Measurements from ENCODE around the gene KRT72. TPM values are rescaled to one million over a fixed set of nuclear protein-coding genes. Genes with fewer than 3 reads are reported as not detected.
"Not testable (repeated sequence)": the region's sequence is repeated elsewhere in the genome, so short reads cannot be mapped to it uniquely, and the experiment has no call there.

Gene KRT72
- total RNA-seq, 1 experiment from 2014 or later: not detected

DNA sequence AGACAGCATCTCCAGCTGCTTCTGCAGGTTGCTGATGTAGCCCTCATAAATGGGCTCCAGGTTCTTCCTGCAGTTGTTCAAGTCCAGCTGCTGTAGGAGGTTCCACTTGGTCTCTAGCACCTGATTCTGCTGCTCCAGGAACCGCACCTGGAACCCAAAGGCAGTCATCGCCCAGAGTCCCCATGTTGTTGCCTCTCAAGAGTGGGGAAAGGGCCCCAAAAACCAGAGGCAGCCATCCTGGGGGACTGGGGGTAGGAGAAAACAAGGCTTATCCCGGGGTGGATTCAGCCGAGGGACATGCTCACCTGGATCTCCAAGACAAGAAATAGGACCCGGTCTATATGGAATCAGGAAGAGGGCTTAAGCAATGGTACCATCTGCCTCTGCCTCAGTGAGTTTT, 2.3 kb downstream of the KRT72 start:
- no peak overlapping the region for H2AFZ ChIP-seq (ENCODE audit: low read length)
- no peak for TF ChIP-seq EZH2phosphoT487 (IDR thresholded peaks at IDR 0.05; ENCODE audit: borderline replicate concordance, low read length)
- TF ChIP-seq, protein P1, sequence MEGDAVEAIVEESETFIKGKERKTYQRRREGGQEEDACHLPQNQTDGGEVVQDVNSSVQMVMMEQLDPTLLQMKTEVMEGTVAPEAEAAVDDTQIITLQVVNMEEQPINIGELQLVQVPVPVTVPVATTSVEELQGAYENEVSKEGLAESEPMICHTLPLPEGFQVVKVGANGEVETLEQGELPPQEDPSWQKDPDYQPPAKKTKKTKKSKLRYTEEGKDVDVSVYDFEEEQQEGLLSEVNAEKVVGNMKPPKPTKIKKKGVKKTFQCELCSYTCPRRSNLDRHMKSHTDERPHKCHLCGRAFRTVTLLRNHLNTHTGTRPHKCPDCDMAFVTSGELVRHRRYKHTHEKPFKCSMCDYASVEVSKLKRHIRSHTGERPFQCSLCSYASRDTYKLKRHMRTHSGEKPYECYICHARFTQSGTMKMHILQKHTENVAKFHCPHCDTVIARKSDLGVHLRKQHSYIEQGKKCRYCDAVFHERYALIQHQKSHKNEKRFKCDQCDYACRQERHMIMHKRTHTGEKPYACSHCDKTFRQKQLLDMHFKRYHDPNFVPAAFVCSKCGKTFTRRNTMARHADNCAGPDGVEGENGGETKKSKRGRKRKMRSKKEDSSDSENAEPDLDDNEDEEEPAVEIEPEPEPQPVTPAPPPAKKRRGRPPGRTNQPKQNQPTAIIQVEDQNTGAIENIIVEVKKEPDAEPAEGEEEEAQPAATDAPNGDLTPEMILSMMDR (conservative IDR thresholded peaks at IDR 0.05; ENCODE audit: low read depth, low read length): no peak
- no peak for TF ChIP-seq EZH2 (IDR thresholded peaks at IDR 0.05; ENCODE audit: low read length, unreplicated experiment)
- intact Hi-C loops (cut with micrococcal nuclease): no loop called here
- no peak overlapping the region for H3K27ac ChIP-seq (ENCODE audit: low read length)
- no peaks in the 10 kb centered on the region for H3K9me3 ChIP-seq (ENCODE audit: low read length)
- peaks cover 28% of the 10 kb centered on the region for H3K27me3 ChIP-seq (ENCODE audit: low read length)
- no peaks in the 10 kb centered on the region for H3K9me2 ChIP-seq (replicated peaks; ENCODE audit: low read length)
- POLR2A ChIA-PET (ENCODE audit: unreplicated experiment): no interaction called here
- H3K9ac ChIP-seq (ENCODE audit: low read length): no peak overlapping the region
- no peaks in the 10 kb centered on the region for H3K79me2 ChIP-seq (ENCODE audit: low read length)
- no peaks in the 10 kb centered on the region; the same call in 1 of the 2 replicates for H3K4me1 ChIP-seq (ENCODE audit: insufficient read depth, low read length)
- BruUV-seq (replicated peaks): no TSS peak
- CTCF ChIA-PET: no interaction called here
- H3K4me3 ChIP-seq (ENCODE audit: low read length): no peak overlapping the region
- H4K20me1 ChIP-seq (ENCODE audit: low read length): no peaks in the 10 kb centered on the region
- H3K36me3 ChIP-seq (ENCODE audit: low read depth, low read length): no peaks in the 10 kb centered on the region
- no peaks in the 10 kb centered on the region for H3F3A ChIP-seq (ENCODE audit: low read length, unreplicated experiment)
- no peak for DNase-seq
- H3K4me2 ChIP-seq (ENCODE audit: low read length): no peak overlapping the region
- no peak for ATAC-seq

DNA sequence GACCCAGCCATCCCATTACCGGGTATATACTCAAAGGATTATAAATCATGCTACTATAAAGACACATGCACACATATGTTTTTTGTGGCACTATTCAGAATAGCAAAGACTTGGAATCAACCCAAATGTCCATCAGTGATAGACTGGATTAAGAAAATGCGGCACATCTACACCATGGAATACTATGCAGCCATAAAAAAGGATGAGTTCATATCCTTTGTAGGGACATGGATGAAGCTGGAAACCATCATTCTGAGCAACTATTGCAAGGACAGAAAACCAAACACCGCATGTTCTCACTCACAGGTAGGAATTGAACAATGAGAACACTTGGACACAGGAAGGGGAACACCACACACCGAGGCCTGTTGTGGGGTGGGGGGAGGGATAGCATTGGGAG, 7.0 kb downstream of the KRT72 start:
- H3K4me1 ChIP-seq (ENCODE audit: insufficient read depth, low read length); H3K9me2 ChIP-seq (replicated peaks; ENCODE audit: low read length); H3K9me3 ChIP-seq (ENCODE audit: low read length); intact Hi-C loops (cut with micrococcal nuclease); H3K27ac ChIP-seq (ENCODE audit: low read length); H2AFZ ChIP-seq (ENCODE audit: low read length); H4K20me1 ChIP-seq (ENCODE audit: low read length); H3F3A ChIP-seq (ENCODE audit: low read length, unreplicated experiment); H3K9ac ChIP-seq (ENCODE audit: low read length); H3K36me3 ChIP-seq (ENCODE audit: low read depth, low read length); CTCF ChIA-PET; DNase-seq; H3K79me2 ChIP-seq (ENCODE audit: low read length); ATAC-seq; H3K4me2 ChIP-seq (ENCODE audit: low read length); BruUV-seq (replicated peaks); H3K4me3 ChIP-seq (ENCODE audit: low read length); POLR2A ChIA-PET (ENCODE audit: unreplicated experiment): not testable (repeated sequence)
- H3K27me3 ChIP-seq (ENCODE audit: low read length): peaks cover 17% of the 10 kb centered on the region

DNA sequence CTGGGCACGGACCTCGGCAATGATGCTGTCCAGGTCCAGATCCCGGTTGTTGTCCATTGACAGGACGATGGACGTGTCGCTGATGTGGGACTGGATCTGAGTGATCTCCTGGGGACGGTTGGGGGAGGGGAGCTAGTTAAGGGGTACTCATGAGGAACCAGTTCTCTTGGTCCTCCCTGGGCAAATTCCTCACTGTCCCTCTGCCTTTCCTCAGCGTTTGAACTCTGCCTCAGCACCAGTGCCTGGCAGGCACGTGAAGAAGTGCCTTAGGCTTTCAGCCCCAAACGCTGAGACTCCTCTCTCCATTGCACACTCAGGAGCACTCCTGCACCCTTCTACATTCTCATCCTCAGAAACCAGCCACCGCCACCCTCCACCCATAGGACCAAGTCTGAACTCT, 9.7 kb downstream of the KRT72 start:
- H4K20me1 ChIP-seq (ENCODE audit: low read length): no peaks in the 10 kb centered on the region
- H3K27me3 ChIP-seq (ENCODE audit: low read length): 0 out of 2 replicates have a peak, but pooled peaks cover 4% of the 10 kb centered on the region
- TF ChIP-seq, protein P1 (conservative IDR thresholded peaks at IDR 0.05; ENCODE audit: low read depth, low read length): no peak
- TF ChIP-seq EZH2phosphoT487 (IDR thresholded peaks at IDR 0.05; ENCODE audit: borderline replicate concordance, low read length) (no peak), EZH2 (IDR thresholded peaks at IDR 0.05; ENCODE audit: low read length, unreplicated experiment) (no peak)
- H3K36me3 ChIP-seq (ENCODE audit: low read depth, low read length): no peaks in the 10 kb centered on the region
- H3K9me3 ChIP-seq (ENCODE audit: low read length): no peaks in the 10 kb centered on the region
- H3K4me3 ChIP-seq (ENCODE audit: low read length): no peak overlapping the region
- no peak overlapping the region for H3K9ac ChIP-seq (ENCODE audit: low read length)
- no peak overlapping the region for H2AFZ ChIP-seq (ENCODE audit: low read length)
- no peaks in the 10 kb centered on the region for H3K4me1 ChIP-seq (ENCODE audit: insufficient read depth, low read length)
- no peaks in the 10 kb centered on the region for H3K79me2 ChIP-seq (ENCODE audit: low read length)
- H3K4me2 ChIP-seq (ENCODE audit: low read length): no peak overlapping the region
- ChIA-PET POLR2A (ENCODE audit: unreplicated experiment) (no interaction called here), CTCF (no interaction called here)
- H3K27ac ChIP-seq (ENCODE audit: low read length): no peak overlapping the region
- no peaks in the 10 kb centered on the region for H3F3A ChIP-seq (ENCODE audit: low read length, unreplicated experiment)
- no peak for DNase-seq
- no peak for ATAC-seq
- no TSS peak for BruUV-seq (replicated peaks)
- intact Hi-C loops (cut with micrococcal nuclease): no loop called here
- no peaks in the 10 kb centered on the region for H3K9me2 ChIP-seq (replicated peaks; ENCODE audit: low read length)
